Transverse colon (tissue), 4 donors: Measurements from ENCODE around the gene SLC7A8. TPM values are rescaled to one million over a fixed set of nuclear protein-coding genes. Genes with fewer than 3 reads are reported as not detected.
A peak's percentile ranks its signal among the peaks of the same experiment; 100 is the strongest.

Source experiments
- DNase-seq: peaks from one replicate; pipeline ENCODE4 v3.0.0-alpha.2; 2019
- H3K27ac ChIP-seq, 4 donors: fragments of 200-600 bp; sonication (generic); 2 replicates each; pipeline ENCODE4 v1.5.1; 2016 to 2018; ENCODE audit warnings: inconsistent platforms in 4 of 4
- H3K27me3 ChIP-seq: fragments of 200-600 bp; sonication (generic); 2 replicates; pipeline ENCODE4 v1.5.1; 2017; ENCODE audit warnings: inconsistent platforms
- H3K36me3 ChIP-seq, 4 donors: fragments of 200-600 bp; sonication (generic); 2 replicates each; pipeline ENCODE4 v1.5.1; 2017 to 2019; ENCODE audit warnings: inconsistent platforms in 4 of 4
- H3K4me1 ChIP-seq, 4 donors: fragments of 200-600 bp; sonication (generic); 2 replicates each; pipeline ENCODE4 v1.5.1; 2017 to 2020; ENCODE audit warnings: inconsistent platforms in 4 of 4
- H3K4me3 ChIP-seq, 4 donors: fragments of 200-600 bp; sonication (generic); 1 replicate in 1 of 4; 2 replicates in 3 of 4; pipeline versions ENCODE4 v1.5.1 to v1.6.1; 2017 to 2019; ENCODE audit warnings: inconsistent platforms in 4 of 4
- H3K9me3 ChIP-seq, 2 donors: fragments of 200-600 bp; sonication (generic); 2 replicates each; pipeline ENCODE4 v1.5.1; 2017 to 2019; ENCODE audit warnings: inconsistent platforms in 2 of 2
- CTCF ChIP-seq, 5 experiments: fragments of 200-600 bp in 3 of 5; fragments of 450-650 bp in 2 of 5; sonication (generic) in 3 of 5; IDR thresholded peaks; 1 replicate in 2 of 5; 2 replicates in 3 of 5; pipeline ENCODE4 v1.5.1; 2016 to 2017; ENCODE audit warnings: antibody characterized with exemption in 5 of 5, inconsistent platforms in 3 of 5, mild to moderate bottlenecking in 2 of 5, moderate library complexity in 1 of 5
- EP300 ChIP-seq: sonication (generic); formaldehyde crosslinking; IDR thresholded peaks from one replicate; pipeline ENCODE4 v1.6.1; 2017; ENCODE audit warnings: antibody characterized with exemption, low read depth
- POLR2A ChIP-seq: fragments of 450-650 bp; IDR thresholded peaks from one replicate; pipeline ENCODE4 v1.6.1; 2016; ENCODE audit warnings: antibody characterized with exemption, mild to moderate bottlenecking, moderate library complexity
- POLR2AphosphoS5 ChIP-seq, 3 donors: sonication (generic); formaldehyde crosslinking; IDR thresholded peaks; one replicate each; pipeline ENCODE4 v1.6.1; 2016; ENCODE audit warnings: antibody characterized with exemption in 3 of 3
- WGBS, 2 donors: methylation state at CpG; one replicate each; pipeline ENCODE4 v1.1.5; 2018; ENCODE audit warnings: low coverage in 1 of 2; 5-methylcytosine and 5-hydroxymethylcytosine counted together
- in situ Hi-C, 4 donors: fragments of 200-750 bp; cut with MboI; loops; one replicate each; pipeline versions ENCODE4 v1.15.0 to v1.15.1; 2017; ENCODE audit warnings: low sequenced_read_pairs in 3 of 4, low pct_ligation_motif_present in 1 of 4, low pct_unique_long_range_greater_than_20kb in 1 of 4
- intact Hi-C: fragments of 100-400 bp; cut with DNase I; formaldehyde crosslinking; loops from one replicate; pipeline ENCODE4 v1.15.1; 2023; ENCODE audit warnings: low total_unique reads
- total RNA-seq, 4 donors: library from RNA; depleted of rRNA; stranded (reverse); fragments of >200 nt; gene quantifications; one replicate each; pipeline ENCODE4 v1.1.0, GENCODE V29; 2016

Gene SLC7A8
- total RNA-seq, 4 donors from 2014 or later = 5.2 to 29.1 (median 14.2) TPM

DNA sequence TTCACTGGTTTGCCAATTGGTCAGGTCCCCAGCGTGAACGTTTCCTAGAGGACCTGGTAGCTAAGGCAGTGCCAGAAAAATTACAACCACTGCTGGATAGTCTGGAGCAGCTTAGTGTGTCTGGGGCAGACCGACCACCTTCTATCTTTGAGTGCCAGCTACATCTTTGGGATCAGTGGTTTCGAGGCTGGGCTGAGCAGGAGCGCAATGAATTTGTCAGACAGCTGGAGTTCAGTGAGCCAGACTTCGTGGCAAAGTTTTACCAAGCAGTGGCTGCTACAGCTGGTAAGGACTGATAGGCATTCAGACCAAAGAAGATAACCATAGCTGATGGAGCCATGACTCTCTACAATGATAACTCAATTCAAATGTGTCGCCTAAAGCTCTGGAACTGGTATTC is 85.7 kb downstream of the SLC7A8 start:
- H3K4me3 ChIP-seq = no peak overlapping the region
- WGBS, 2 donors = 78 to 90% methylated on average over 3 to 7 of the region's 7 CpGs
- no peak for TF ChIP-seq EP300
- TF ChIP-seq CTCF (IDR thresholded peaks at IDR 0.05) = no peak
- TF ChIP-seq POLR2A = no peak
- TF ChIP-seq POLR2AphosphoS5 (IDR thresholded peaks at IDR 0.05) = no peak
- H3K27ac ChIP-seq = no peak overlapping the region
- H3K27me3 ChIP-seq = no peaks in the 10 kb centered on the region
- no peak for DNase-seq
- no peaks in the 10 kb centered on the region for H3K9me3 ChIP-seq
- in situ Hi-C loops (no loop called here), intact Hi-C loops (no loop called here)
- H3K36me3 ChIP-seq = peaks cover 0 to 9% (median 3%) of the 10 kb centered on the region in 4 donors
- peaks cover 15 to 28% (median 23%) of the 10 kb centered on the region in 4 donors for H3K4me1 ChIP-seq

- WGBS, 2 donors = 0 to 1% methylated on average over 19 to 46 of the region's 46 CpGs
- Histone ChIP-seq H3K4me3 (peak within 1 kb of the TSS; percentile 65 to 93 (median 84)), H3K4me1 (peaks cover 22 to 39% (median 26%) of the 10 kb centered on the region in 4 donors), H3K27me3 (no peaks in the 10 kb centered on the region), H3K27ac (peak within 1 kb of the TSS; percentile 94 to 100 (median 98)), H3K36me3 (peaks cover 0 to 29% (median 8%) of the 10 kb centered on the region in 4 donors), H3K9me3 (no peaks in the 10 kb centered on the region)
- intact Hi-C loops = no loop called here
- in situ Hi-C loops = no loop called here
- TF ChIP-seq EP300 (no peak), POLR2AphosphoS5 (IDR thresholded peaks at IDR 0.05) (peak; percentile 88 to 89 (median 89)), CTCF (IDR thresholded peaks at IDR 0.05) (no peak), POLR2A (peak; percentile 83)
- peak; percentile 100 for DNase-seq
These were observed 88.0 kb downstream of the SLC7A8 start, which contains the start of gene C14orf119 for GRCh38 chr14:23095196-23096108. TSS of gene C14orf119 (plus strand) at chr14:23095505. CDS start at chr14:23097659, 2,154 bp downstream.

- peaks cover 22 to 39% (median 26%) of the 10 kb centered on the region in 4 donors for H3K4me1 ChIP-seq
- H3K27ac ChIP-seq = peak within 1 kb of the TSS; percentile 94 to 100 (median 98)
- H3K36me3 ChIP-seq = peaks cover 0 to 37% (median 12%) of the 10 kb centered on the region in 4 donors
- WGBS, 2 donors = 2% methylated on average over 26 to 38 of the region's 55 CpGs
- TF ChIP-seq POLR2AphosphoS5 (IDR thresholded peaks at IDR 0.05) = peak; percentile 24 to 87 (median 65)
- TF ChIP-seq CTCF (IDR thresholded peaks at IDR 0.05) = no peak
- TF ChIP-seq POLR2A = peak; percentile 66
- in situ Hi-C loops (no loop called here), intact Hi-C loops (no loop called here)
- H3K9me3 ChIP-seq = no peaks in the 10 kb centered on the region
- no peaks in the 10 kb centered on the region for H3K27me3 ChIP-seq
- no peak for DNase-seq
- peak within 1 kb of the TSS; percentile 65 to 93 (median 84) for H3K4me3 ChIP-seq
These were observed 88.7 kb downstream of the SLC7A8 start, which contains the start of gene ACIN1 for GRCh38 chr14:23094666-23095195. TSS of gene ACIN1 (minus strand) at chr14:23095136. CDS start at chr14:23095112, 24 bp downstream.
